H1 (cell line): Measurements from ENCODE around the gene PUS3. TPM values are rescaled to one million over a fixed set of nuclear protein-coding genes. Genes with fewer than 3 reads are reported as not detected.

ENCODE experiments used
- BCL11A ChIP-seq, 2 experiments: IDR thresholded peaks; one replicate each; pipeline ENCODE4 v1.6.1; 2011; ENCODE audit warnings: low read depth in 2 of 2, low read length in 2 of 2, mild to moderate bottlenecking in 2 of 2
- CBX5 ChIP-seq: fragments of 300-800, 300-1000 bp; sonication (generic); IDR thresholded peaks from 2 replicates; pipeline ENCODE4 v1.7.1; 2016; ENCODE audit warnings: antibody characterized with exemption, low read length, low read depth
- CHD1 ChIP-seq: IDR thresholded peaks from 2 replicates; pipeline ENCODE4 v1.6.1; 2012; ENCODE audit warnings: low read depth, low read length, improper control_type of control experiment
- EZH2 ChIP-seq: fragments of 200-600 bp; sonication (generic); IDR thresholded peaks from 2 replicates; pipeline ENCODE4 v1.7.1; 2012; ENCODE audit warnings: low read depth, mild to moderate bottlenecking, moderate library complexity, low read length, inconsistent platforms; ENCODE audit not compliant: severe bottlenecking
- KDM5A ChIP-seq: fragments of 200-600 bp; IDR thresholded peaks from 2 replicates; pipeline ENCODE4 v1.7.1; 2012; ENCODE audit warnings: mild to moderate bottlenecking, low read length, inconsistent platforms, mixed read lengths
- NRF1 ChIP-seq: IDR thresholded peaks from 2 replicates; pipeline ENCODE4 v1.6.1; 2011; ENCODE audit warnings: mild to moderate bottlenecking, low read depth, low read length, improper control_type of control experiment
- POLR2AphosphoS5 ChIP-seq: IDR thresholded peaks from 2 replicates; pipeline ENCODE4 v1.6.1; 2011; ENCODE audit warnings: low read depth, low read length
- RFX5 ChIP-seq: IDR thresholded peaks from 2 replicates; pipeline ENCODE4 v1.6.1; 2011; ENCODE audit warnings: low read depth, low read length, improper control_type of control experiment, borderline replicate concordance
- SIRT6 ChIP-seq: IDR thresholded peaks from one replicate; pipeline ENCODE4 v1.7.1; 2012; ENCODE audit warnings: low read length, inconsistent platforms
- SP4 ChIP-seq: IDR thresholded peaks from 2 replicates; pipeline ENCODE4 v1.6.1; 2012; ENCODE audit warnings: low read length, inconsistent platforms
- SRF ChIP-seq: IDR thresholded peaks from 2 replicates; pipeline ENCODE4 v1.6.1; 2011; ENCODE audit warnings: mild to moderate bottlenecking, low read depth, low read length, moderate library complexity
- TAF1 ChIP-seq: IDR thresholded peaks from 2 replicates; pipeline ENCODE4 v1.6.1; 2011; ENCODE audit warnings: mild to moderate bottlenecking, low read depth, low read length
- TEAD4 ChIP-seq: IDR thresholded peaks from 2 replicates; pipeline ENCODE4 v1.6.1; 2012; ENCODE audit warnings: low read depth, low read length, inconsistent platforms, mixed read lengths
- YY1 ChIP-seq: IDR thresholded peaks from 2 replicates; pipeline ENCODE4 v1.6.1; 2011; ENCODE audit warnings: low read depth, mild to moderate bottlenecking, low read length
- polyA plus RNA-seq, 7 experiments: library from polyadenylated mRNA; depleted of rRNA in 3 of 7; stranded (reverse) in 5 of 7; unstranded in 2 of 7; fragments of >200 nt in 5 of 7; fragments of 200-250 nt in 2 of 7; gene quantifications; 1 replicate in 5 of 7; 2 replicates in 1 of 7; 4 replicates in 1 of 7; pipeline versions ENCODE4 v1.2.1 to v1.2.3, GENCODE V29; 2011 to 2013; ENCODE audit warnings: missing spikeins in 2 of 7, mixed read lengths in 2 of 7
- total RNA-seq: library from RNA; stranded (reverse); fragmentation: NEBNext Ultra II Directional; extraction: Animal tissue kit (Norgen Biotek cat#: 25700); gene quantifications from 2 replicates; pipeline ENCODE4 v1.2.1, GENCODE V29; 2021
- TF ChIP-seq, protein P1 (sequence below): IDR thresholded peaks from 2 replicates; pipeline ENCODE4 v1.6.1; 2011; ENCODE audit warnings: low read length, improper control_type of control experiment
- TF ChIP-seq, protein P2 (sequence below): IDR thresholded peaks from 2 replicates; pipeline ENCODE4 v1.6.1; 2012; ENCODE audit warnings: inconsistent platforms
- TF ChIP-seq, protein P3 (sequence below): IDR thresholded peaks from 2 replicates; pipeline ENCODE4 v1.6.1; 2012; ENCODE audit warnings: low read length, inconsistent platforms
- TF ChIP-seq, protein P4 (sequence below), 3 experiments: IDR thresholded peaks; 1 replicate in 2 of 3; 2 replicates in 1 of 3; pipeline versions ENCODE4 v1.5.1 to v1.6.1; 2011; ENCODE audit warnings: low read length in 3 of 3, mild to moderate bottlenecking in 3 of 3, inconsistent platforms in 2 of 3, low read depth in 1 of 3, moderate library complexity in 1 of 3; ENCODE audit not compliant: insufficient read depth in 1 of 3; ENCODE audit errors: control extremely low read depth in 1 of 3

Gene PUS3
- total and polyA plus RNA-seq, 2 of the 8 experiments (the other 6 are each of a cell fraction or from before 2014, with no cell fraction given): 8.7 to 22.6 TPM

DNA sequence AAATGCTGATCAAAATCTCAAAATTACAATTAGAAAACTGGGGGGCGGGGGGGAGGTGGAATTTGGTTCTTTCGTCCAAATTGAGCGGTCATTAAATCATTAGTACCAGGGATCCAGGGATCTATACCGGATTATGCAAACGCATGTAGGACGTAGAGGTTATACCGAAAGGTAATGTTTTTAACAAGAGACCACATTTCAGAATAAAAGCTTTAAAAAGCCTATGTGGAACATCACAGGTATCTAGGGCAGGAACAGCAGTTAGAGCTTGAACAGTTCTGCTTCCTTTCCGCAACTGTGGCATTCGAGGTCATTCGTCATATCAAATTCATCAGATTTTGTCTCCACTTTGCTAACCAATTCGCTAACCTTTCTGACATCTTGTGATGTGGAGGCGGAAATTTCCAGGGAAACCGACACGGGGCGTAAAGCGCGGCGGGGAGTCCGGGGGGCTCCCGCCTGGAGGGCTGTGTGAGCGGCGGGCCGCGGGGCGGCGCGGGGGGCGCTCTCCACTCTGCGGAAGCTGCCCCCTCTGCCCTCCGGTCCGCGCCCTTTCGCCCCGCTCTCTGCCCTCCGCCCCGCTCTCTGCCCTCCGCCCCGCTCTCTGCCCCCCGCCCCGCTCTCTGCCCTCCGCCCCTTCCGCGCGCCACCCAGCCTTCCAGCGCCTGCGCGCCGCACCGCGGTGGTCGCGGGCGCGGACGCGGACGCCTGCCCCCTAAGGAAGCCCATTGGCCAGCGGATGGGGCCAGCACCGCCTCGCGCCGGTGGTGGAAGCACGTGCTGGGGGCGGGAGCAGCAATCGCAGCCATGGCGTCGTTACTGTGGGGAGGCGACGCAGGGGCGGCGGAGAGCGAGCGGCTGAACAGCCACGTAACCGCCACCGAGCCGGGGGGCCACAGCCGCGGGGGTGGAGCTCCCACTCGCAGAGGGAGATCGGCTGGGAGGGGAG is 979 bp upstream of the PUS3 start, which contains the start of gene DDX25 (continued):
- TF ChIP-seq NRF1: peak; percentile 55
- peak; percentile 90 for TF ChIP-seq YY1
- TF ChIP-seq SRF: no peak
- no peak for TF ChIP-seq BCL11A (IDR thresholded peaks at IDR 0.05; ENCODE audit: low read depth in 2 of 2, low read length in 2 of 2)
- no peak for TF ChIP-seq RFX5
- TF ChIP-seq, protein P1, sequence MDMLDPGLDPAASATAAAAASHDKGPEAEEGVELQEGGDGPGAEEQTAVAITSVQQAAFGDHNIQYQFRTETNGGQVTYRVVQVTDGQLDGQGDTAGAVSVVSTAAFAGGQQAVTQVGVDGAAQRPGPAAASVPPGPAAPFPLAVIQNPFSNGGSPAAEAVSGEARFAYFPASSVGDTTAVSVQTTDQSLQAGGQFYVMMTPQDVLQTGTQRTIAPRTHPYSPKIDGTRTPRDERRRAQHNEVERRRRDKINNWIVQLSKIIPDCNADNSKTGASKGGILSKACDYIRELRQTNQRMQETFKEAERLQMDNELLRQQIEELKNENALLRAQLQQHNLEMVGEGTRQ: peak; percentile 61; the same call in 1 of the 2 replicates
- peak; percentile 17; the same call in 1 of the 2 replicates for TF ChIP-seq TAF1
- TF ChIP-seq CBX5: no peak
- TF ChIP-seq, protein P2, sequence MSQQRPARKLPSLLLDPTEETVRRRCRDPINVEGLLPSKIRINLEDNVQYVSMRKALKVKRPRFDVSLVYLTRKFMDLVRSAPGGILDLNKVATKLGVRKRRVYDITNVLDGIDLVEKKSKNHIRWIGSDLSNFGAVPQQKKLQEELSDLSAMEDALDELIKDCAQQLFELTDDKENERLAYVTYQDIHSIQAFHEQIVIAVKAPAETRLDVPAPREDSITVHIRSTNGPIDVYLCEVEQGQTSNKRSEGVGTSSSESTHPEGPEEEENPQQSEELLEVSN: peak; percentile 100
- TF ChIP-seq, protein P3, sequence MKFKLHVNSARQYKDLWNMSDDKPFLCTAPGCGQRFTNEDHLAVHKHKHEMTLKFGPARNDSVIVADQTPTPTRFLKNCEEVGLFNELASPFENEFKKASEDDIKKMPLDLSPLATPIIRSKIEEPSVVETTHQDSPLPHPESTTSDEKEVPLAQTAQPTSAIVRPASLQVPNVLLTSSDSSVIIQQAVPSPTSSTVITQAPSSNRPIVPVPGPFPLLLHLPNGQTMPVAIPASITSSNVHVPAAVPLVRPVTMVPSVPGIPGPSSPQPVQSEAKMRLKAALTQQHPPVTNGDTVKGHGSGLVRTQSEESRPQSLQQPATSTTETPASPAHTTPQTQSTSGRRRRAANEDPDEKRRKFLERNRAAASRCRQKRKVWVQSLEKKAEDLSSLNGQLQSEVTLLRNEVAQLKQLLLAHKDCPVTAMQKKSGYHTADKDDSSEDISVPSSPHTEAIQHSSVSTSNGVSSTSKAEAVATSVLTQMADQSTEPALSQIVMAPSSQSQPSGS: no peak
- no peak for TF ChIP-seq SIRT6
- TF ChIP-seq CHD1: no peak
- TF ChIP-seq, protein P4, sequence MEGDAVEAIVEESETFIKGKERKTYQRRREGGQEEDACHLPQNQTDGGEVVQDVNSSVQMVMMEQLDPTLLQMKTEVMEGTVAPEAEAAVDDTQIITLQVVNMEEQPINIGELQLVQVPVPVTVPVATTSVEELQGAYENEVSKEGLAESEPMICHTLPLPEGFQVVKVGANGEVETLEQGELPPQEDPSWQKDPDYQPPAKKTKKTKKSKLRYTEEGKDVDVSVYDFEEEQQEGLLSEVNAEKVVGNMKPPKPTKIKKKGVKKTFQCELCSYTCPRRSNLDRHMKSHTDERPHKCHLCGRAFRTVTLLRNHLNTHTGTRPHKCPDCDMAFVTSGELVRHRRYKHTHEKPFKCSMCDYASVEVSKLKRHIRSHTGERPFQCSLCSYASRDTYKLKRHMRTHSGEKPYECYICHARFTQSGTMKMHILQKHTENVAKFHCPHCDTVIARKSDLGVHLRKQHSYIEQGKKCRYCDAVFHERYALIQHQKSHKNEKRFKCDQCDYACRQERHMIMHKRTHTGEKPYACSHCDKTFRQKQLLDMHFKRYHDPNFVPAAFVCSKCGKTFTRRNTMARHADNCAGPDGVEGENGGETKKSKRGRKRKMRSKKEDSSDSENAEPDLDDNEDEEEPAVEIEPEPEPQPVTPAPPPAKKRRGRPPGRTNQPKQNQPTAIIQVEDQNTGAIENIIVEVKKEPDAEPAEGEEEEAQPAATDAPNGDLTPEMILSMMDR (IDR thresholded peaks at IDR 0.05; ENCODE audit: control extremely low read depth in 1 of 3, insufficient read depth in 1 of 3, low read depth in 1 of 3, low read length in 3 of 3): no peak
- no peak for TF ChIP-seq TEAD4
- TF ChIP-seq KDM5A: no peak
- no peak for TF ChIP-seq SP4
- no peak for TF ChIP-seq POLR2AphosphoS5
- TF ChIP-seq EZH2: no peak
